Activated CD4-positive, alpha-beta T cell treated with anti-CD3 and anti-CD28 coated beads, Interleukin-2, amount 10 ng/mL, durations not matched to agents 7 days and 5 days (primary cell): ENCODE data around the gene GRAMD1B. TPM values are rescaled to one million over a fixed set of nuclear protein-coding genes. Genes with fewer than 3 reads are reported as not detected.

Experiments
- CTCF ChIA-PET: fragments of 350-600 bp; sonication (Branson Sonifier 250); formaldehyde crosslinking; loops from one replicate; lab custom pipeline; 2021; ENCODE audit warnings: antibody characterized with exemption; lab: Charles Lee
- POLR2A ChIA-PET: fragments of 350-600 bp; sonication (Branson Sonifier 250); formaldehyde crosslinking; loops from one replicate; lab custom pipeline; 2021; ENCODE audit warnings: antibody characterized with exemption; lab: Charles Lee
- DNase-seq: peaks from one replicate; pipeline ENCODE4 v3.0.0-alpha.2; 2020
- H3K27ac Mint-ChIP-seq: one replicate; pipeline ENCODE4 v1.8.0; 2021; ENCODE audit warnings: mild to moderate bottlenecking, moderate library complexity, mixed read lengths
- H3K27me3 Mint-ChIP-seq: one replicate; pipeline ENCODE4 v1.8.0; 2021; ENCODE audit warnings: mixed read lengths
- H3K36me3 Mint-ChIP-seq: one replicate; pipeline ENCODE4 v1.8.0; 2021; ENCODE audit warnings: low read depth, mixed read lengths
- H3K4me1 Mint-ChIP-seq: one replicate; pipeline ENCODE4 v1.8.0; 2021; ENCODE audit warnings: mixed read lengths
- H3K4me3 Mint-ChIP-seq: one replicate; pipeline ENCODE4 v1.8.0; 2021; ENCODE audit warnings: mild to moderate bottlenecking, moderate library complexity, mixed read lengths
- H3K9me3 Mint-ChIP-seq: one replicate; pipeline ENCODE4 v1.8.0; 2021; ENCODE audit warnings: mixed read lengths
- total RNA-seq, 2 experiments: library from RNA; stranded (reverse); gene quantifications; one replicate each; pipeline ENCODE4 v1.2.3, GENCODE V29; 2021

The GRAMD1B gene
- total RNA-seq, 2 experiments from 2014 or later = 35.3 to 36.3 TPM

DNA sequence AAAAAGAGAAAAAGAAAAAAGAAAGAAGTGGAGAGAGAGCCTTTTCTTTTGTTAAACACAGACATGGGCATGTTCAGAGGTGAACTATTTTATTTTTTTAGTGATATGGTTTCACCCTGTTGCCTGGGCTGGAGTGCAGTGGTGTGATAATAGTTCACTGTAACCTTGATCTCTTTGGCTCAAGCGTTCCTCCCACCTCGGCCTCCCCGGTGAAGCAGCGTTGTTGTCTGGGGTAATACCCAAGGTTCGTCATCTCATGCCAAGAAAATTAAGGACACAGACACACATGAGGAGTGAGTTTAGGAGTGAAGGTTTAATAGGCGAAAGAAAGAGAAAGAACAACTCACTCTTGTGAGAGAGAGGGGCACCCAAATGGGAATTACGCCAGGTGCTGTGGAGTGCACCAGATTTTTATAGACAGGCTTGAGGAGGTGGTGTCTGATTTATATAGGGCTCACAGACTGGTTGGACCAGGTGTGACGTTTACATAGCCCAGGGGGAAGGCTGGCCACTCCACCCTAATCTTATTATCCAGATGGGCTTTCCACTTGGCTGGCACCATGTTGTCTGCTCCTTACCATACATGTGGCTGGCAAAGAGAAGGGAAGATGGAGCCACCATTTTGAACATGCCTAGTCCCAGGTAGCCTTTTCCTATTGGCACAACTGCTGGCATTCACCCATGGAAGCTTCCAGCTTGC is 42.3 kb downstream of the GRAMD1B start:
- H3K27ac Mint-ChIP-seq = no peak overlapping the region
- no peak overlapping the region for H3K4me3 Mint-ChIP-seq
- POLR2A ChIA-PET = no interaction called here
- DNase-seq = no peak
- H3K4me1 Mint-ChIP-seq = peaks cover 22% of the 10 kb centered on the region
- CTCF ChIA-PET = interaction anchor here (1.4 kb wide), 1 partner anchor 65 kb away, joined by 4 read pairs; no protein-coding TSS in a partner anchor
- no peaks in the 10 kb centered on the region for H3K27me3 Mint-ChIP-seq
- no peaks in the 10 kb centered on the region for H3K9me3 Mint-ChIP-seq
- H3K36me3 Mint-ChIP-seq = peaks cover 7% of the 10 kb centered on the region

DNA sequence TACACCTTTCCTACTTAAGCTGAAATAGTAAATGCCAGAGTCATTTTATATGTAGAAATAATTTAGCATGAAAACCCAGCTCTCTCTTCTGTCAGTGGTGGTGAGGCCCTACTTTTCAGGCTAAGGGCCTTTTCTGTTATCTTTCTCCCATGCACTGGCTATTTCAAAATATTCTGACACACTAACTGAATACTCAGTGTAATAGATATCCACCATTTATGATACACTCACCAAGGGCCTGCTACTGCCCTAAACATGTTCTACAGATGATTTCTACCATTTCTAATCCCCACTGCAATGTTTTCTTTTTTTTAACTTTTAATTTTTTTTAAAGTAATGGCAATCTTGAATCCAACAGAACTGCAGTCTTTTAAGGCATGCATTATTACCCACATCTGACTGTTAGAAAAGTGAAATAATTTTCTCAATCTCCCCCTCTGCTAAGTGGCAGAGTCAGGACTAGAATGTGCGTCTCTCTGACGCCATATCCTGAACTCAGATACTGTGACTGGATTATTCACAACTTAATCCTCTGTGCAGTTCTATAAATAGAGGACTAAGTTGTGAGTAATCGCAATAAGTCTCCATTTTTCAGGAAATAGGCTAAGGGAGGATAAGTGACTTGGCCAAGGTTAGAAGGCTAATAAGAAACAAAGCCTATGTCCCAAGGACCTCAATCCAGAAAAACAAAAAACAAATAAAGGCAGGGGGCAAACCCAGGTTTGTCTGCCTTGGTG is 44.0 kb downstream of the GRAMD1B start:
- no peak overlapping the region for H3K4me3 Mint-ChIP-seq
- ChIA-PET POLR2A (no interaction called here), CTCF (interaction anchor here (0.6 to 1.5 kb wide), 8 partner anchors 10 to 188 kb away, joined by 3 to 5 read pairs (median 3); no protein-coding TSS in a partner anchor)
- no peaks in the 10 kb centered on the region for H3K9me3 Mint-ChIP-seq
- no peaks in the 10 kb centered on the region for H3K27me3 Mint-ChIP-seq
- peaks cover 29% of the 10 kb centered on the region for H3K4me1 Mint-ChIP-seq
- H3K27ac Mint-ChIP-seq = no peak overlapping the region
- H3K36me3 Mint-ChIP-seq = peaks cover 2% of the 10 kb centered on the region
- DNase-seq = no peak

DNA sequence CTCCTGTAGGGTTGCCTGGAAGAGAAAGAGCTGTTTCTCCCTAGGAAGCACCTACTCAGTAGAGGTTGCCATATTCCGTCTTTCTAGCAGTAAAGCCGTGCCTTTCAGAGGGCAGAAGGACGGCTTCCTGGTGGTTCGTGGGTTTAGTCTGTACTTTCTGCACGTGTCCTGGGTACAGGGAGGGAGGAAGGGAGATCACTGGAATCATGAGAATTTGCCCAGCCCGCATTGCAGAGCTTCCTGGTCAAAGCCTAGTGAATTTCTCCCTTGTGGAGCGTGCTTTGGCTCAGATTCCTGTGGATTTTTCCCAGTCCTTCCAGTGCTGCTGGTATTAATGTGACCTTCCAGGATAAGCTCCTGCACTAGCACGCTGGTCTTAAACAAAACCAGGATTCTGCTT is 44.9 kb downstream of the GRAMD1B start:
- Mint-ChIP-seq H3K4me1 (peaks cover 29% of the 10 kb centered on the region), H3K9me3 (no peaks in the 10 kb centered on the region), H3K4me3 (no peak overlapping the region), H3K27ac (no peak overlapping the region), H3K36me3 (peaks cover 2% of the 10 kb centered on the region), H3K27me3 (no peaks in the 10 kb centered on the region)
- ChIA-PET POLR2A (no interaction called here), CTCF (interaction anchor here (0.8 to 2.2 kb wide), 7 partner anchors 10 to 174 kb away, joined by 3 to 15 read pairs (median 3); no protein-coding TSS in a partner anchor)
- no peak for DNase-seq

DNA sequence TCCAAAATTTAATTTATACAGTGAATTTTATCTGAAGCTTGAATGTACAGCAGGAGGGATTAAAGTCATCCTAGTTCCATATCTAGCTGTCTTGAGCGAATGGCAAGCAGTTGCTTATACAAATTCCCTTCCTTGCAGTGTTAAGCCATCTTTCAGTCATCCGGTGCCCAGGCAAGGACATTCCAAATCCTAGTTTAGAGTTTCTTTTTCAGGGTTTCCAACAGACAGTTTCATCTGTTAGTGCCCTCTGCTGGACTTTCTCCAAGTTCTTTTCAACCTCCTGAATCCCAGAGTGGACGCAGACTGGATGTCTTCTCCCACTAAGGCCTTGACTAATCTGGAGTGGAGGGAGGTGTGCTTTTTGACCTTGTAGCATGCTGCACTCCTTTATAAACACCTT is 45.4 kb downstream of the GRAMD1B start:
- ChIA-PET CTCF (interaction anchor here (0.8 to 2.2 kb wide), 7 partner anchors 10 to 174 kb away, joined by 3 to 15 read pairs (median 3); no protein-coding TSS in a partner anchor), POLR2A (no interaction called here)
- H3K9me3 Mint-ChIP-seq = no peaks in the 10 kb centered on the region
- peaks cover 34% of the 10 kb centered on the region for H3K4me1 Mint-ChIP-seq
- no peak overlapping the region for H3K27ac Mint-ChIP-seq
- H3K36me3 Mint-ChIP-seq = peaks cover 2% of the 10 kb centered on the region
- H3K27me3 Mint-ChIP-seq = no peaks in the 10 kb centered on the region
- H3K4me3 Mint-ChIP-seq = no peak overlapping the region
- no peak for DNase-seq

- H3K27me3 Mint-ChIP-seq = no peaks in the 10 kb centered on the region
- DNase-seq = no peak
These were observed 47.3 kb downstream of the GRAMD1B start for GRCh38 chr11:123477205-123477907.

DNA sequence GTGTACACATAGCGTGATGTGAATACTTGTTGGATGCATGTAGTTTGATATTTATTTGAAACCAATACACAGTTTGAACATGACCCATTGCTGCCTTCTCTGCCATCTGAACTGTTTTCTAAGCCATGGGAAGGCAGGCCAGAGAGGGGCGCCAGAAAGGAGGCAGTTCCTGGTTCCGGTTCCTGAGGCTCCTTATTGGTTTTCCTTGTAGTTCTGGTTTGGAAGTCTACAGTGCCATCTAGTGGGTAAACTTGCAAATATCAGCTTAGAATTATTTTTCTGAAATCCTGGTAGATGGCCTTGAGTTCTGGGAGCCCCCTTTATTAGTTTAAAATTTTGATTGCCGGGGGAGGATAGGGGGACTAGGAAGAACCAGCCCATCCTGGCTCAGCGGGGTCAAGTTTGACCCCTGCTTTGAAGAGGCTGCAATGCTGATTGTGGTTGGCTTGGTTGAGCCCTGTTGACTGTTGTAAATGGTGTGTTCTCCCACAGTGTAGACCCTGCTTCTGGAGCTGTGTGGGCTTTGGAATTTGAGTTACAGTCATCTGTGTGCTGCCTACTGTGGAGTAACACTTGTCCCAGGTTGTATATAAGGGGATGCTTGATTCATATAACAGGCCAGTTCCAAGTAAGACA is 48.4 kb downstream of the GRAMD1B start:
- ChIA-PET POLR2A (no interaction called here), CTCF (interaction anchor here (0.7 to 2.9 kb wide), 22 partner anchors 8 to 393 kb away, joined by 3 to 41 read pairs (median 4); no protein-coding TSS in a partner anchor)
- Mint-ChIP-seq H3K27me3 (no peaks in the 10 kb centered on the region), H3K4me3 (no peak overlapping the region), H3K36me3 (peaks cover 12% of the 10 kb centered on the region), H3K4me1 (peaks cover 41% of the 10 kb centered on the region), H3K9me3 (no peaks in the 10 kb centered on the region), H3K27ac (peak overlapping the region; percentile 25)
- DNase-seq = peak; percentile 48

More at GRCh38 chr11:123477205-123477907, 47.3 kb downstream of the GRAMD1B start:
- peaks cover 40% of the 10 kb centered on the region for H3K4me1 Mint-ChIP-seq
- POLR2A ChIA-PET = no interaction called here
- no peak overlapping the region for H3K4me3 Mint-ChIP-seq
- CTCF ChIA-PET = interaction anchor here (1.3 to 2.9 kb wide), 3 partner anchors 64 to 176 kb away, joined by 4 to 41 read pairs (median 6); no protein-coding TSS in a partner anchor
- H3K9me3 Mint-ChIP-seq = no peaks in the 10 kb centered on the region
- H3K36me3 Mint-ChIP-seq = peaks cover 9% of the 10 kb centered on the region
- H3K27ac Mint-ChIP-seq = no peak overlapping the region

- no peaks in the 10 kb centered on the region for H3K9me3 Mint-ChIP-seq
- peaks cover 47% of the 10 kb centered on the region for H3K4me1 Mint-ChIP-seq
- ChIA-PET CTCF (interaction anchor here (0.7 to 2.9 kb wide), 24 partner anchors 8 to 393 kb away, joined by 3 to 41 read pairs (median 4); no protein-coding TSS in a partner anchor), POLR2A (no interaction called here)
- no peak overlapping the region for H3K4me3 Mint-ChIP-seq
- peaks cover 15% of the 10 kb centered on the region for H3K36me3 Mint-ChIP-seq
- DNase-seq = no peak
- H3K27me3 Mint-ChIP-seq = no peaks in the 10 kb centered on the region
- H3K27ac Mint-ChIP-seq = peak overlapping the region; percentile 6
These were observed 49.2 kb downstream of the GRAMD1B start for GRCh38 chr11:123479048-123479837.

GRCh38 chr11:123480290-123480815 is 50.3 kb downstream of the GRAMD1B start:
- Mint-ChIP-seq H3K4me1 (peaks cover 51% of the 10 kb centered on the region), H3K27ac (no peak overlapping the region), H3K27me3 (no peaks in the 10 kb centered on the region), H3K4me3 (no peak overlapping the region), H3K9me3 (no peaks in the 10 kb centered on the region), H3K36me3 (peaks cover 17% of the 10 kb centered on the region)
- DNase-seq = no peak
- CTCF ChIA-PET = interaction anchor here (2.9 kb wide), 1 partner anchor 72 kb away, joined by 41 read pairs; no protein-coding TSS in a partner anchor
- POLR2A ChIA-PET = no interaction called here

DNA sequence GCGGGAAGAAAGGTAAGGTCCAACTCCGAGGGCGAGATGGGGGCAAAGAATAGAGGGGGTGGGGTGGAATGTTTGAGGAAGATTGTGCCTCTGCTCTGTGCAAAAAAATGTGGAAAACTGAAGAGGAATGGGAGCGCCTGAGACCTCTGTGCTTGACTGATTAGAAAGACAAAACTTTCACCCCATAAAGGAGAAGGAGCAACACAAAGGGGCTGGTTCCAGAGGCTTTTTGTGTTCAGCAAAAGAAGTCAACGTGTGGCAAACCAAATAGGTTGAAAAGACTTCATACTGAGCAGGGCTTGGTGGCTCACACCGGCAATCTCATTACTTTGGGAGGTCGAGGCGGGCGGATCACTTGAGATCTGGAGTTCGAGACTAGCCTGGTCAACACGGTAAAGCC is 50.8 kb downstream of the GRAMD1B start:
- Mint-ChIP-seq H3K9me3 (no peaks in the 10 kb centered on the region), H3K4me1 (peaks cover 51% of the 10 kb centered on the region), H3K27ac (no peak overlapping the region), H3K27me3 (no peaks in the 10 kb centered on the region), H3K36me3 (peaks cover 17% of the 10 kb centered on the region), H3K4me3 (no peak overlapping the region)
- ChIA-PET POLR2A (no interaction called here), CTCF (no interaction called here)
- no peak for DNase-seq

DNA sequence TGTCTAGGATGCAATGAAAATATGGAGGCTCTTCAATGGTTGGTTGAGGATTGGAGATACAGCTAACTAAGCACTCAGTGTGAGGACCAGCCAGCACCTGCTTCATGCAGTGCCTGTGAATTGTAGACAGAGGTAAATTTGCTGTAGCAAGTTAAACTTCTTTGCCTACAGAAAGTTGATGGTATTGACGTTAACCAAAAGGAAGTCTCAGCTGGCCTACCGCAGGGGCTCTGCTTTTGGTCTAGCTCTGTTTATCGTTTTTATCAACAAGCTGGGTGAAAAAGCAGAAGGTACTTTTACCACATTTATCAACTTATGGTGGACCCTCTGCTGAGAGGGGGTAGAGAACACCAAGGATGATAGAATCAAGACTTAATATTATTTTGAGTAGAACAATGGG is 51.6 kb downstream of the GRAMD1B start:
- Mint-ChIP-seq H3K27ac (no peak overlapping the region), H3K9me3 (no peaks in the 10 kb centered on the region), H3K4me1 (peaks cover 51% of the 10 kb centered on the region), H3K27me3 (no peaks in the 10 kb centered on the region), H3K4me3 (no peak overlapping the region), H3K36me3 (peaks cover 19% of the 10 kb centered on the region)
- no peak for DNase-seq
- POLR2A ChIA-PET = no interaction called here
- CTCF ChIA-PET = interaction anchor here (0.6 to 1.5 kb wide), 2 partner anchors 12 to 704 kb away, joined by 3 to 7 read pairs; no protein-coding TSS in a partner anchor

DNA sequence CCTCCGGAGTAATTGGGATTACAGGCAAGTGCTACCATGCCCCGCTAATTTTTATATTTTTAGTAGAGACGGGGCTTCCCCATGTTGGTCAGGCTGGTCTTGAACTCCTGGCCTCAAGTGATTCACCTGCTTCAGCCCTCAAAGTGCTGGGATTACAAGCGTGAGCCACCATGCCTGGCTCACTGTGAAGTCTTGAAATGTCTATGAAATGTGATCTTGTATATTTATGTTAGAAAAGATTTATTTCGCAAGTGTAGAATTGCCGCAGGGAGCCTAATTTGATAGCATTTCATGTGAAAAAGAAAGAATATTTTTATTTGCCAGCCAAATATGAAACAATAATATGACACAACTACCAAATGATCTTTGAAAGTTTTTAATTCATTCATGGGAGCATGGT is 52.1 kb downstream of the GRAMD1B start:
- Mint-ChIP-seq H3K4me1 (peaks cover 50% of the 10 kb centered on the region), H3K27ac (no peak overlapping the region), H3K9me3 (no peaks in the 10 kb centered on the region), H3K4me3 (no peak overlapping the region), H3K36me3 (peaks cover 19% of the 10 kb centered on the region), H3K27me3 (no peaks in the 10 kb centered on the region)
- no peak for DNase-seq
- POLR2A ChIA-PET = no interaction called here
- CTCF ChIA-PET = interaction anchor here (1.2 to 1.5 kb wide), 2 partner anchors 11 to 179 kb away, joined by 3 to 7 read pairs; no protein-coding TSS in a partner anchor
